Liver (tissue), 3 donors: ENCODE results near the gene HSPA2.

Experiments used
- GABPA ChIP-seq, 2 donors: IDR thresholded peaks in 1 of 2; conservative IDR thresholded peaks in 1 of 2; 2 replicates each; pipeline ENCODE4 v1.6.1; 2016; ENCODE audit warnings: antibody characterized with exemption in 2 of 2, mild to moderate bottlenecking in 1 of 2, moderate library complexity in 1 of 2
- JUND ChIP-seq, 2 donors: IDR thresholded peaks; 2 replicates each; pipeline ENCODE4 v1.6.1; 2016; ENCODE audit warnings: antibody characterized with exemption in 2 of 2
- SP1 ChIP-seq: IDR thresholded peaks from 2 replicates; pipeline ENCODE4 v1.6.1; 2018; ENCODE audit warnings: antibody characterized with exemption, mild to moderate bottlenecking
- TAF1 ChIP-seq: conservative IDR thresholded peaks from 2 replicates; pipeline ENCODE4 v1.6.1; 2016; ENCODE audit warnings: antibody characterized with exemption, mild to moderate bottlenecking
- YY1 ChIP-seq: IDR thresholded peaks from 2 replicates; pipeline ENCODE4 v1.6.1; 2016; ENCODE audit warnings: antibody characterized with exemption, mild to moderate bottlenecking
- TF ChIP-seq, protein P1 (sequence below): fragments of 150-350 bp; IDR thresholded peaks from 2 replicates; pipeline ENCODE4 v1.5.1; 2017; ENCODE audit warnings: improper control_type of control experiment, low read depth, low read length; ENCODE audit not compliant: missing input control
- TF ChIP-seq, protein P2 (sequence below): IDR thresholded peaks from 2 replicates; pipeline ENCODE4 v1.6.1; 2016; ENCODE audit warnings: antibody characterized with exemption
- TF ChIP-seq, protein P3 (sequence below): IDR thresholded peaks from 2 replicates; pipeline ENCODE4 v1.6.1; 2016; ENCODE audit warnings: antibody characterized with exemption
- TF ChIP-seq, protein P4 (sequence below): IDR thresholded peaks from 2 replicates; pipeline ENCODE4 v1.6.1; 2016; ENCODE audit warnings: antibody characterized with exemption
- TF ChIP-seq, protein P5 (sequence below): IDR thresholded peaks from 2 replicates; pipeline ENCODE4 v1.6.1; 2016; ENCODE audit warnings: antibody characterized with exemption, mild to moderate bottlenecking
- donor health status: healthy.
- donor health status: healthy.

DNA sequence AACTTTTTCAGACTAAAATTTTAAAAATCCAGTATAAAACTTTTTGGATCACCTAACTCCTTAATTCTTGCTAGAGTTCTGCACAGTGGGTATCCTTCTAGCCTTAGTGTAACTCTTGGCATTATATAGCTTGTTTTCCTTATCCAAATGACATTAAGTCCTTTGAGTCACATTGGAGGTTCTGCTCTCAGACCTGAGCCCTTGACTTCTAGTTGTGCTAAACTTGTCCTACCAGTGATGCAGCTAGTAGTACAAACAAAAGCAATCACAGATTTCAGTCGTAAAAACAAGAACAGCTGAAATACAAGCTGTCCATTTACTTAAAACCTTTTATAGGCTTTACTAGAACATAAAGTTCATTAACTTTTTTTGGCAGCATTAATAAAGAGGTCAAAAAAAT, 25.5 kb upstream of the HSPA2 start:
- TF ChIP-seq, protein P1, sequence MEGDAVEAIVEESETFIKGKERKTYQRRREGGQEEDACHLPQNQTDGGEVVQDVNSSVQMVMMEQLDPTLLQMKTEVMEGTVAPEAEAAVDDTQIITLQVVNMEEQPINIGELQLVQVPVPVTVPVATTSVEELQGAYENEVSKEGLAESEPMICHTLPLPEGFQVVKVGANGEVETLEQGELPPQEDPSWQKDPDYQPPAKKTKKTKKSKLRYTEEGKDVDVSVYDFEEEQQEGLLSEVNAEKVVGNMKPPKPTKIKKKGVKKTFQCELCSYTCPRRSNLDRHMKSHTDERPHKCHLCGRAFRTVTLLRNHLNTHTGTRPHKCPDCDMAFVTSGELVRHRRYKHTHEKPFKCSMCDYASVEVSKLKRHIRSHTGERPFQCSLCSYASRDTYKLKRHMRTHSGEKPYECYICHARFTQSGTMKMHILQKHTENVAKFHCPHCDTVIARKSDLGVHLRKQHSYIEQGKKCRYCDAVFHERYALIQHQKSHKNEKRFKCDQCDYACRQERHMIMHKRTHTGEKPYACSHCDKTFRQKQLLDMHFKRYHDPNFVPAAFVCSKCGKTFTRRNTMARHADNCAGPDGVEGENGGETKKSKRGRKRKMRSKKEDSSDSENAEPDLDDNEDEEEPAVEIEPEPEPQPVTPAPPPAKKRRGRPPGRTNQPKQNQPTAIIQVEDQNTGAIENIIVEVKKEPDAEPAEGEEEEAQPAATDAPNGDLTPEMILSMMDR, result no peak
- no peak for TF ChIP-seq YY1
- no peak for TF ChIP-seq SP1
- TF ChIP-seq, protein P2, sequence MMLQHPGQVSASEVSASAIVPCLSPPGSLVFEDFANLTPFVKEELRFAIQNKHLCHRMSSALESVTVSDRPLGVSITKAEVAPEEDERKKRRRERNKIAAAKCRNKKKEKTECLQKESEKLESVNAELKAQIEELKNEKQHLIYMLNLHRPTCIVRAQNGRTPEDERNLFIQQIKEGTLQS, result no peak
- TF ChIP-seq, protein P3, sequence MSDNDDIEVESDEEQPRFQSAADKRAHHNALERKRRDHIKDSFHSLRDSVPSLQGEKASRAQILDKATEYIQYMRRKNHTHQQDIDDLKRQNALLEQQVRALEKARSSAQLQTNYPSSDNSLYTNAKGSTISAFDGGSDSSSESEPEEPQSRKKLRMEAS, result no peak
- no peak for TF ChIP-seq GABPA (IDR thresholded peaks at IDR 0.05 in 1 of 2, conservative IDR thresholded peaks at IDR 0.05 in 1 of 2)
- TF ChIP-seq JUND (IDR thresholded peaks at IDR 0.05), result no peak
- TF ChIP-seq, protein P4, sequence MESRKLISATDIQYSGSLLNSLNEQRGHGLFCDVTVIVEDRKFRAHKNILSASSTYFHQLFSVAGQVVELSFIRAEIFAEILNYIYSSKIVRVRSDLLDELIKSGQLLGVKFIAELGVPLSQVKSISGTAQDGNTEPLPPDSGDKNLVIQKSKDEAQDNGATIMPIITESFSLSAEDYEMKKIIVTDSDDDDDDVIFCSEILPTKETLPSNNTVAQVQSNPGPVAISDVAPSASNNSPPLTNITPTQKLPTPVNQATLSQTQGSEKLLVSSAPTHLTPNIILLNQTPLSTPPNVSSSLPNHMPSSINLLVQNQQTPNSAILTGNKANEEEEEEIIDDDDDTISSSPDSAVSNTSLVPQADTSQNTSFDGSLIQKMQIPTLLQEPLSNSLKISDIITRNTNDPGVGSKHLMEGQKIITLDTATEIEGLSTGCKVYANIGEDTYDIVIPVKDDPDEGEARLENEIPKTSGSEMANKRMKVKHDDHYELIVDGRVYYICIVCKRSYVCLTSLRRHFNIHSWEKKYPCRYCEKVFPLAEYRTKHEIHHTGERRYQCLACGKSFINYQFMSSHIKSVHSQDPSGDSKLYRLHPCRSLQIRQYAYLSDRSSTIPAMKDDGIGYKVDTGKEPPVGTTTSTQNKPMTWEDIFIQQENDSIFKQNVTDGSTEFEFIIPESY, result no peak
- TF ChIP-seq TAF1, result no peak
- TF ChIP-seq, protein P5, sequence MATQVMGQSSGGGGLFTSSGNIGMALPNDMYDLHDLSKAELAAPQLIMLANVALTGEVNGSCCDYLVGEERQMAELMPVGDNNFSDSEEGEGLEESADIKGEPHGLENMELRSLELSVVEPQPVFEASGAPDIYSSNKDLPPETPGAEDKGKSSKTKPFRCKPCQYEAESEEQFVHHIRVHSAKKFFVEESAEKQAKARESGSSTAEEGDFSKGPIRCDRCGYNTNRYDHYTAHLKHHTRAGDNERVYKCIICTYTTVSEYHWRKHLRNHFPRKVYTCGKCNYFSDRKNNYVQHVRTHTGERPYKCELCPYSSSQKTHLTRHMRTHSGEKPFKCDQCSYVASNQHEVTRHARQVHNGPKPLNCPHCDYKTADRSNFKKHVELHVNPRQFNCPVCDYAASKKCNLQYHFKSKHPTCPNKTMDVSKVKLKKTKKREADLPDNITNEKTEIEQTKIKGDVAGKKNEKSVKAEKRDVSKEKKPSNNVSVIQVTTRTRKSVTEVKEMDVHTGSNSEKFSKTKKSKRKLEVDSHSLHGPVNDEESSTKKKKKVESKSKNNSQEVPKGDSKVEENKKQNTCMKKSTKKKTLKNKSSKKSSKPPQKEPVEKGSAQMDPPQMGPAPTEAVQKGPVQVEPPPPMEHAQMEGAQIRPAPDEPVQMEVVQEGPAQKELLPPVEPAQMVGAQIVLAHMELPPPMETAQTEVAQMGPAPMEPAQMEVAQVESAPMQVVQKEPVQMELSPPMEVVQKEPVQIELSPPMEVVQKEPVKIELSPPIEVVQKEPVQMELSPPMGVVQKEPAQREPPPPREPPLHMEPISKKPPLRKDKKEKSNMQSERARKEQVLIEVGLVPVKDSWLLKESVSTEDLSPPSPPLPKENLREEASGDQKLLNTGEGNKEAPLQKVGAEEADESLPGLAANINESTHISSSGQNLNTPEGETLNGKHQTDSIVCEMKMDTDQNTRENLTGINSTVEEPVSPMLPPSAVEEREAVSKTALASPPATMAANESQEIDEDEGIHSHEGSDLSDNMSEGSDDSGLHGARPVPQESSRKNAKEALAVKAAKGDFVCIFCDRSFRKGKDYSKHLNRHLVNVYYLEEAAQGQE, result no peak
